ENCODE data around the gene ZNF277.

ZNF277 gene

GRCh38 chr7:112365551-112365950, 159.1 kb downstream of the ZNF277 start:
- H3K9me2 ChIP-seq (replicated peaks; ENCODE audit: insufficient read depth, low read length): no peaks in the 10 kb centered on the region
- no peaks in the 10 kb centered on the region for H3K79me2 ChIP-seq (ENCODE audit: insufficient read depth, low read length)
- no peak overlapping the region for H3K27ac ChIP-seq (ENCODE audit: low read depth, low read length)
- no peaks in the 10 kb centered on the region for H3F3A ChIP-seq (ENCODE audit: insufficient read depth)
- H3K27me3 ChIP-seq (ENCODE audit: low read length): no peaks in the 10 kb centered on the region
- no peak overlapping the region for H3K9ac ChIP-seq (ENCODE audit: low read length)
- no peak overlapping the region for H2AFZ ChIP-seq (ENCODE audit: low read depth, low read length, severe bottlenecking)
- no peak for TF ChIP-seq CTCF (IDR thresholded peaks at IDR 0.05; ENCODE audit: insufficient read depth, low read length, poor library complexity, severe bottlenecking)
- TF ChIP-seq EZH2phosphoT487 (conservative IDR thresholded peaks at IDR 0.05; ENCODE audit: low read length): no peak
- no peaks in the 10 kb centered on the region for H3K9me3 ChIP-seq (ENCODE audit: insufficient read depth, low read length)
- H4K20me1 ChIP-seq (ENCODE audit: low read depth, low read length): no peaks in the 10 kb centered on the region
- no peak overlapping the region for H3K4me3 ChIP-seq (ENCODE audit: insufficient read depth, low read length, poor library complexity, severe bottlenecking)
- H3K4me2 ChIP-seq (ENCODE audit: low read depth, low read length, poor library complexity, severe bottlenecking): no peak overlapping the region
- no peaks in the 10 kb centered on the region for H3K36me3 ChIP-seq (ENCODE audit: low read length)

- H3K27ac ChIP-seq (ENCODE audit: low read depth, low read length): no peak overlapping the region
- no peak overlapping the region for H3K4me3 ChIP-seq (ENCODE audit: insufficient read depth, low read length, poor library complexity, severe bottlenecking)
- H3K9me3 ChIP-seq (ENCODE audit: insufficient read depth, low read length): no peaks in the 10 kb centered on the region
- H4K20me1 ChIP-seq (ENCODE audit: low read depth, low read length): no peaks in the 10 kb centered on the region
- no peaks in the 10 kb centered on the region for H3K9me2 ChIP-seq (replicated peaks; ENCODE audit: insufficient read depth, low read length)
- H2AFZ ChIP-seq (ENCODE audit: low read depth, low read length, severe bottlenecking): no peak overlapping the region
- H3K79me2 ChIP-seq (ENCODE audit: insufficient read depth, low read length): no peaks in the 10 kb centered on the region
- TF ChIP-seq CTCF (IDR thresholded peaks at IDR 0.05; ENCODE audit: insufficient read depth, low read length, poor library complexity, severe bottlenecking) (no peak), EZH2phosphoT487 (conservative IDR thresholded peaks at IDR 0.05; ENCODE audit: low read length) (no peak)
- no peaks in the 10 kb centered on the region for H3K36me3 ChIP-seq (ENCODE audit: low read length)
- H3K27me3 ChIP-seq (ENCODE audit: low read length): no peaks in the 10 kb centered on the region
- no peak overlapping the region for H3K4me2 ChIP-seq (ENCODE audit: low read depth, low read length, poor library complexity, severe bottlenecking)
- H3K9ac ChIP-seq (ENCODE audit: low read length): no peak overlapping the region
- no peaks in the 10 kb centered on the region for H3F3A ChIP-seq (ENCODE audit: insufficient read depth)
Measured at GRCh38 chr7:112366886-112367285, 160.4 kb downstream of the ZNF277 start.

- no peaks in the 10 kb centered on the region for H3K9me3 ChIP-seq (ENCODE audit: insufficient read depth, low read length)
- H3F3A ChIP-seq (ENCODE audit: insufficient read depth): no peaks in the 10 kb centered on the region
- no peaks in the 10 kb centered on the region for H3K79me2 ChIP-seq (ENCODE audit: insufficient read depth, low read length)
- H2AFZ ChIP-seq (ENCODE audit: low read depth, low read length, severe bottlenecking): no peak overlapping the region
- H3K9me2 ChIP-seq (replicated peaks; ENCODE audit: insufficient read depth, low read length): no peaks in the 10 kb centered on the region
- no peak overlapping the region for H3K4me2 ChIP-seq (ENCODE audit: low read depth, low read length, poor library complexity, severe bottlenecking)
- no peaks in the 10 kb centered on the region for H3K36me3 ChIP-seq (ENCODE audit: low read length)
- no peak overlapping the region for H3K4me3 ChIP-seq (ENCODE audit: insufficient read depth, low read length, poor library complexity, severe bottlenecking)
- H3K9ac ChIP-seq (ENCODE audit: low read length): no peak overlapping the region
- no peak overlapping the region for H3K27ac ChIP-seq (ENCODE audit: low read depth, low read length)
- H3K27me3 ChIP-seq (ENCODE audit: low read length): no peaks in the 10 kb centered on the region
- TF ChIP-seq CTCF (IDR thresholded peaks at IDR 0.05; ENCODE audit: insufficient read depth, low read length, poor library complexity, severe bottlenecking): no peak
- TF ChIP-seq EZH2phosphoT487 (conservative IDR thresholded peaks at IDR 0.05; ENCODE audit: low read length): no peak
- H4K20me1 ChIP-seq (ENCODE audit: low read depth, low read length): no peaks in the 10 kb centered on the region
Measured at GRCh38 chr7:112370436-112370835, 163.9 kb downstream of the ZNF277 start.
